GM12874 (cell line): ENCODE data around the gene LBHD2.

Source experiments
- CTCF ChIP-seq: IDR thresholded peaks from 2 replicates; pipeline ENCODE4 v1.5.1; 2011; ENCODE audit warnings: low read depth, mild to moderate bottlenecking, control low read depth, low read length, moderate library complexity; ENCODE audit not compliant: insufficient read depth

The LBHD2 gene

GRCh38 chr14:103137689-103138300, 53.8 kb downstream of the LBHD2 start:
- no peak for TF ChIP-seq CTCF

GRCh38 chr14:103138301-103139131, 54.5 kb downstream of the LBHD2 start:
- no peak for TF ChIP-seq CTCF

- TF ChIP-seq CTCF: no peak
Observed at GRCh38 chr14:103139132-103140025, 55.4 kb downstream of the LBHD2 start.
